ENCODE data around the gene LINC00237. TPM values are rescaled to one million over a fixed set of nuclear protein-coding genes. Genes with fewer than 3 reads are reported as not detected.
A peak's percentile ranks its signal among the peaks of the same experiment; 100 is the strongest.

The LINC00237 gene
- not detected for polyA plus RNA-seq (2013, experiment 1 of 2; ENCODE audit: insufficient read length)
- polyA plus RNA-seq (2013, experiment 2 of 2; ENCODE audit: insufficient read length): not detected

DNA sequence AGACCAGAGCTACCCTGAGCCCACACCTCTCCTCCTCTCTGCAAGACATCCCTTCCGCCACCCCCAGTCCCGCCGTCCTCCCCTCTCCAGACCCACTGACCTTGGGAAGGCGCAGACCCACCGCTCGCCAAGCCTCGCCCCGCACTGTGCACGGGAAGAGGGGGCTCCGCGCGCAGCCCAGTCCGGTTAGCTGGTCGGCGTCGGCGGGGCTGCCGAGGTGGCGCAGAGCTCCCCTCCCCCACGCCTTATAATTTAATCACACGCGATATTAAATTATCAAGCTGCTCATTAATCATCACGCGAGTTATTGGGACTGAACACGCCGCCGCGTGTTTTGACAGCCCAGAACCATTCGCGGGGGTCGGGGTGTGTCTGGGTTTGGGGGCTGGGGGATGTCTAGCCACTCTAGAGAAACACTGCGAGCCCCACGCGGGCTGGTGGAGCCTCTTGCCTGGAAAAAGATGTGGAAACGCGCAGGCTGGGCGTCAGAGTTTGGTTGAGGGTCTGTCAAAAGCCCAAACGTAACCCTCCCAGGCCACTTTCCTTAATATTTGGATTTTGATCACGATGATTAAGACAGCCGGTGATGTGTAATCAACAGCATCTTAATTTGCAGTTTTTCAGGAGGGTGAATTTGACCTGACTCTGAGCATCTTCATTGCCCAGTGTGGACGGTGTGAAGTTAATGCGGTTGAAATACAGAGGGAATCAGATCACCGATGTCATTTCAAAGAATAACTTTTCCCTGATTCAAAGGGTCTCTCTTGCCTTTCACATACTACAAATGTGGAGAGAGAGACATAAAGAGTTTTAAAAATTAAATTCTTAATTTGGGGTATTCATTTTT lies at the start of gene LINC00237:
LINC00237 (minus strand) TSS at position 188 of the 847 bp plus-strand sequence.
- no peak for DNase-seq

GRCh38 chr20:21155268-21155667 lies 49.1 kb upstream of the LINC00237 start:
- no peak for DNase-seq

DNA sequence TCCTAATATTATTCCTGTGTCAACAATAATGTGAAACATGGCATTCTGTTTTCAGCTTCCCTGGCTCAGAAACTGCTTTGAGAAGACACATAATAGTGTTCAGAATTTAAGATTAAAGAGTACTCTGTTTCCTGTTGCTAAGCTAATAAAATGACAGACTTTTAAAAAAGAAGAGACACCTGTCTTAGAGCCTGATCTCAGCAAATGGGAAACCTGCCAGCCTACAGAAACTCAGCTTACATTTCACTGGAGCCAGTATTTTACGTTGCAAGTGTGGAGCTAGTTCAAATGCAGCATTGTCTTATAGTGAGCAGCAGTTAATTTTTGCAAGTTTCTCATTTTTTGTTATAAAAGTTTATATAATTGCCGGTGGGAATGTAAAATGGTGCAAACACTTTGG lies 48.5 kb upstream of the LINC00237 start:
- no peak for DNase-seq

DNA sequence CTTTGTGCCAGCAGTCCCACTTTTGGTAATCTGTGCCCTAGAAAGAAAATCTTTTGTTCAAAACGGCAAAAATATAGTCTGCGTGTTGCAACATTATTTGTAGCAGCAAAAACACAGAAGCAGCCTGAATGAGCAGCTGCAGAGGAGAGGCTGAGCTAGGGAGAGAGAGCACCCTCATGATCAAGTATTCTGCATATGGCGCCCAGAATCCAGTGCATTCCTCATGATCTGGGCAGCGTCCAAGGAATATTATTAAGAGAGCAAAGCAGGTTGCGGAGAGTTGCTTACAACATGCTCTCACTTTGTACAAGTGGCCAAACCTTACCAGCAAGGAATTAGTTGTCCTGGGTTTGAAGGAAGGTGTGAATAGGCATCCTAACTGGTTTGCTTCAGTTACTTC lies 45.6 kb upstream of the LINC00237 start:
- DNase-seq: no peak

- no peak for DNase-seq
Observed at GRCh38 chr20:21149344-21149743, 43.2 kb upstream of the LINC00237 start.

DNA sequence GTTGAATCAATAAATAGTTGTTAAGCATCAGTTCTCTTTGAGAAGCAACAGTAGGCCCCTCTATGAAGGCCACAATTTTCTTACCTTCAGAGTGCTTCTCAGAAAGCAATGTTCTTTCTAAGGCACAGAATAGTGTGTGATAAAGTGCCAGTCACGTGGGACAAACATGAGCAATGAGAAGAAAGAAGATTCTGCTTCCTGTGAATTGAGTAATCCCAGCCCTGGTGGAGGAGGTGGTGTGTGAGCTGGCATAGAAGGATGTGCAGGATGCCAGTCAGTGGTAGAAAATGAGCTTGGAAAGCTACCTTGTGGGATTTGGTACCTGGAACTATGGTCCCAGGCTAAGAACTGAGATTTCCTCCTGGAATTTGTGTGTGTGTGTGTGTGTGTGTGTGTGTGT lies 41.4 kb upstream of the LINC00237 start:
- no peak for DNase-seq

DNA sequence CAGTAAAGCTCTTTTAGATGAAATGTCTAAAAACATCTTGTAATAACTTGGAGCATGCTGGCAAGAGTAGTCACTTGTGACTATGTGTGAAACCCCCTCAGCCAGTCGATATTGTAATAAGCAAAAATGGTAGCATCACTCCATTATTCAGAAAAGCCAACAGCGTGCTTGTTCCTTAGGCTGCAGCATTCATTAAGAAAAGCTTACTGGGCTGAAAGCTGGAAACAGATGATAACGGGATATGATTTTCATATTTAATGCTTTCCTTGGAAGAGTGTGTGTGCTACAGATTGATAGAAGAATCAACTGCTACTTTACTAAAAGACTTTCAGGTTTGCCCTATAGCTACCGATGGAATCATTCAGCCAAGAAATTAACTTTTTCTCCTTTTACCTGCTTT lies 40.1 kb upstream of the LINC00237 start:
- DNase-seq: no peak

GRCh38 chr20:21145424-21145823 lies 39.3 kb upstream of the LINC00237 start:
- no peak for DNase-seq

DNA sequence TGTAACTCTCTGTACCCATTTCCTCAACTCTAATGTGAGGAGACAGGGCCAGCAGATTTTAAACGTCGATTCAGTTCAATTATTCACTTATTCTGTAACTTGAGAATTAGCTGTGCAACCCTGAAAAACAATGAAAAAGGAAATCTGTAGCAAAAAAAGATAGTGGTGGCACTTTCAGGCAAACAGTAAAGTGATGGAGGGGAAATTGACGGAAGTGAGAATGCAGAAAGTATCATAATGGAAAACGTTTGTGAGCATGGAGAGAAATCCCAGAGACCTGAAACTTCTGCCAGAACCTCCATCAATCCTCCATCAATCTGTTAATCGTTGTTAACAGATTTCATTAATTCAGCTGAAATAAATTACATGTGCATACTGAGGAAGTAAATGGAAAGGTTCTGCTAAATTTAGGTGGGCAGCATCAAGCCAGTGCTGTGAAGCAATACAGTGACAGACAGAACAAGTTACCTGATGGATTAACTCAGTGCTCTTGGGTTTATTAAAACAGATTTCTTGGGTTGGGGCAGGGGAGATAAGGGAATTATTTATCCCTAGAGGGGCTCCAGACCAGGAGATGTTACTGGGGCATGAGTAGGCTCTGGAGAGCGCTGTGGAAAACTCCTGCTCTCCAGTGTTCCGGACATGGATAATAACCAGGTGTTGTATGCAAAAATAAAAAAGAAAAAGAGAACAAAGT lies 37.2 kb upstream of the LINC00237 start:
- DNase-seq: no peak

DNA sequence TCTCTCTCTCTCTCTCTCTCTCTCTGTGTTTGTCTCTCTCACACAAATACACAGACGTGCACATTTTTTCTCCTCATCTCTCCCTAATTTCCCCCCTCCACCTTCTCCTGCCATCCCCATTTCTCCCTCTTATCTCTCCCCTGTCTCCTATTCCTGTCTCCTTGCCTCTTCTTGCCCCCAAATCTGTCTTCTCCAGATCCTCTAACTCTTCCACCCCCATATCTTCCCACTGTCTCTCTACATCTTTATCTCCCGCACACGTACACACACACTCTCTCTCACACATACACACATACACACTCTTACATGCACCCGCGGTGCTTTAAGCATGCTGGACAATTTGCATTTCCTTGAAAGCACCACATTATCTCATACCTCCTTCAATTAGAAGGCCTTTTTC lies 35.7 kb upstream of the LINC00237 start:
- no peak for DNase-seq

- DNase-seq: no peak
Observed at GRCh38 chr20:21139881-21140566, 33.9 kb upstream of the LINC00237 start.

DNA sequence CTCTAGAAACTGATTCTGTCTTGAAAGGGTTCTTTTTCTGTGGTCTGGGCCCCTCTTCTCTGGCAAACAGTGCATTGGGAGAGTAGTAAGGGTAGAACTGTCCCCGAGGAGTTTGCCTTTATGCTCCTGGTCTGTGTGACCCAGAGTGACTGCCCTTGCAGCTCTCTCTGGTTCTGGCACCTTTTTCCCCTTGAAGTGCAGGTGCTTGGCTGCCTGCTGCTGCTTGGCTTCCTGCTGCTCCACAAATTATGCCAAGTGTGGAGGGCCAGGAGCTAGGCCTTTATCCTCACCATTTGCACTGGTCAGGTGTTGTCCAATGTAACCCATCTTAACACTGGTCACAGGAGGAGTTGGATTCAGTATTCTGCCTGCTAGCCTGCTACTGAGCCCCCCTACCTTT lies 30.9 kb upstream of the LINC00237 start:
- DNase-seq: no peak

DNA sequence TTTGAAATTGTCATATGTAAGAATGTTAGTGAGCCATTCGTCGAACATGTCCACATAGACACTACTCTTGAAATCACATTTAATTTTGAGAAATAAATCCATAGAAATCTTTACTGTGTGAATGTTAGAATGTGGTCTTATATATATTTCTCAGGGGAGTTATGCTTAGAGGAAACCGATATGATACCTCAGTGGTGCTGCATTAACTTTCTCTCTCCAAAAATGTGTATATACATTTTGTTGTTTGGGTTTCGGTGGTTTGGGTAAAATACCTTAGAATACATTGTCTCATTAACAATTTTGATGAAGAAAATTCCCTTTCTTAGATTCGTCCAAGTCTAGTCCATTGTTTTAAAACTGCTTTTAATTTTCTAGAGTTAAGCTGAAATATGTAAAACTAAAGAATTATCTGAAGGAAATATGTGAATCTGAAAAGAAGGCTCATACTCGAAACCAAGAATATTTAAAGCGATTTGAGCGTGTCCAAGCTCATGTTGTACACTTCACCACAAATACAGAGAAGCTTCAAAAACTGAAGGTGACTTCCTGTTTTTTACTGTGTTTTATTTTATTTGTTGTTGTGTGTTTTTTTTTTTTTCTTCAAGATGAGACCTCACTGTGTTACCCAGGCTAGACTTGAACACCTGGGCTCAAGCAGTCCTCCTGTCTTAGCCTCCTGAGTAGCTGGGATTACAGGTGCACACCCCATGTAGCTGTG lies 30.0 kb upstream of the LINC00237 start:
- DNase-seq: no peak

DNA sequence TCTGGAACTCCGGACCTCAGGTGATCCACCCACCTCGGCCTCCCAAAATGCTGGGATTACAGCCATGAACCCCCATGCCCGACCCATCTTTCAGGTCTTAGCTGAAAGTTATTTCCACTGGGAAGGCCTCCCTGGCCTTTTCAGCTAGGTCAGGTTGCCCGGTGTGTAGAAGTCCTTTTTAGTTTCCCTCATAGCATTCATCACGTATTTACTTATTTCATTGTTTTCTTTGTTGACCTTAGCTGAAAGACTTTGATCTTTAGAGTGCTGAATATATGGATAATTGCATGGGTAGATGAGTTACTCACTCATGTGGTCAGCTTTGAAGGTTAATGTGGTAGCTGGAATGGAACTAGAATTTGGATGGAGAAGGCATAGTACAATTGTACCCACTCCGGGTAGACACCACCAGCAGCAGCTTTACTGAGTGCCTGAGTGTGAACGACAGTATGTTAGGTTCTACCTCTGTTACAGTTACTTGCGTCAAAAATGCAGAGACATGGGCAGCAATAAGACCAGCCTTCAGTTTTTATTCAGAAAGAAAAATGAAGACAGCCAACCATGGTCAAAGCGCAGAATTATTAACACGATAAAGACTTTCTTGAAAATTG lies 28.8 kb upstream of the LINC00237 start:
- no peak for DNase-seq

- DNase-seq: no peak
Observed at GRCh38 chr20:21133917-21134622, 27.9 kb upstream of the LINC00237 start.

GRCh38 chr20:21133404-21133803 lies 27.2 kb upstream of the LINC00237 start:
- DNase-seq: no peak

DNA sequence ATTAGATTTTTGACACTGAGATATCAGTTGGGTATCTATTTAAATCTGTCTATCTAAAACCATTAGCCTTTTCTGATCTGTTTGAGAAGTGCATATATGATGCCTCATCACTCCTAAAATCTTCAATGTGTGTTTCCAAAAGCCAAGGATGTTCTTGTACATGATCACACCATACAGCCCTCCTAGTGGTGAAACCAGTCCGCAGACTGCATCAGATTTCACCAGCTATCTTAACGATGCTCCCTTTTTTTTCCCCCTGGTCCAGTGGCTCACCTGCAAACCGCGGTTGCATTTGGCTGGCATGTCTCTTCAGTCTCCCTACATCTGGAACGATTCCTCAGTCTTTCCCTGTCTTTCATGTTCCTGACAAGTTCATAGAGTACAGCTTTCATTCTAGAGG lies 23.7 kb upstream of the LINC00237 start:
- no peak for DNase-seq

DNA sequence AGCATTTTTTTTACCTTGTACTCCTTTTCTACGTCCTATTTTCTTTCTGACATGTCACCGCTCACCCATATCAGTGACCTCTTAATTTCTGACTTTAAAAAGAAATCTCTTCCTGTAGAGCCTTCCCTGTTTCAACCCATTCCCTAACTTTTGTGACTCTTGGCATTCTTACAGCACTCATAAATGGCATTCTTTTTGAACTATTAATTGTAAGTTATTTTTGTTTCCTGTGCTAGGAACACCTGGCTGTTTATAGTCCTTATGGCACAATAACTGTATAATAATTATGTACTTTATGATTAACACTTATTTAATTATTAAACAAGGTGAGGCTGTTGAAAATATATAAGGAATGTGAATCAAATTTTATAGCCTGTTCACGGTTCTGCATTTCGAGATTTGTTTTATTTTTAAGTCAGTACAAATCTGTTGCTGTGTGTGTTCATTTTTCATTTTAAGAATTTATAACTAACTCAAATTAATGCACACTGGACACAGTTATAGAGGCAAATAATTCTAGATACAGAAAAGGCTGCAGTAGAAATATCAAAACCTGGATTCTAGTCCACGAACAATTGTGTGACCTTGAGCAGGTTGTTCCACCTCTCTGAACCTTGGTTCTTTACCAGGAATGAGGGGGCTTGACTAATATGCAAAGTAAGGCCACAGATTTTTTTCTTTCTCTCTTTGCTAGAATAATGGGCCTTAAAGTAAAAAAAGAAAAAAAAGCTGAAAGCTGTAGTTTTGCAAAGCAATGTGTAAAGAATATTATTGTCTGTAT lies 21.2 kb upstream of the LINC00237 start:
- no peak for DNase-seq

GRCh38 chr20:21126581-21126870 lies 20.4 kb upstream of the LINC00237 start:
- peak; percentile 10 for DNase-seq

DNA sequence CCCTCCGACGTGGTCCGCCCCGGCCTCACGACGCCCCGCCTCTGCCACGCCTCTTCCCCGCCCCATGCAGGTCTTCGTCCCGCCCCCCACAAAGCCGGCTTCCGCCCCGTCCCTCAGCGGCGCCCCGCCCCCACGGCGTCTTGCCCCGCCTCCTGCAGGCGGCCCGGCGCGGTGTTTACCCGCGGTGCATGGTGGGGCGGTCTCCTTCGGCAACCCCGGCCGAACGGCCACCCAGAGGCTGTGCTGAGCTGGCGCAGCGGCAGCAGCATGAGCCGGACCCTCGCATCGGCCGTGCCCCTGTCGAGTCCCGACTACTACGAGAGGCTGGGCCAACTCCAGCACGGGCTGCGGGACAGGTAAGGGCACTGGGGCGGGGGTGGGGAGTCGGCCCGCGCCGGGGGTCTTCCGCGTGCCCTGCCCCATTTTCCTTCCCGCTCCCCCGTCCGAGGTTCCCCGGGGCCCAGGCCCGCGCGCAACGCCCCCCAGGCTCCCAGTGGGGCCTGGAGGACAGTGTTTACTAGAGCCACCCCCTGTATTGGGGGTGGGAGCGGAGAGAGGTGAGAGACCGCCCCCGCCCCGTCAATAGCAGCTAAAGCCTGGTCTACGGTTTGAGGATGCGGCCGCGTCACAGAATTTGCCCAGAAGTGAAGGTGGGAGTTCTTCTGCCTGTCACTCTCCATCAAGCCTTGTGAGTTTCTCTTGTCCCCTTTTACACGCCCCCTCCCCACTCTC lies 19.9 kb upstream of the LINC00237 start, which contains the start of gene KIZ:
KIZ (plus strand) TSS at position 234 of the 732 bp plus-strand sequence; CDS start at position 268, 34 bp downstream.
- peak; percentile 95 for DNase-seq
